ENCODE results near the gene CMTR1.
A peak's percentile ranks its signal among the peaks of the same experiment; 100 is the strongest.

GRCh38 chr6:37523412-37523811, 90.4 kb downstream of the CMTR1 start:
- TF ChIP-seq CTCF (conservative IDR thresholded peaks at IDR 0.05; ENCODE audit: low read length) (0 out of 2 replicates have a peak, but pooled peaks have one; percentile 19), EZH2phosphoT487 (IDR thresholded peaks at IDR 0.05; ENCODE audit: borderline replicate concordance, low read depth, low read length) (no peak)
